Naive thymus-derived CD4-positive, alpha-beta T cell (primary cell): ENCODE data around the gene HMCN1. TPM values are rescaled to one million over a fixed set of nuclear protein-coding genes. Genes with fewer than 3 reads are reported as not detected.
A peak's percentile ranks its signal among the peaks of the same experiment; 100 is the strongest.

Experiments
- ATAC-seq: fragments of 150-1000 bp; cut with Tn5 transposase; 2 replicates; pipeline ENCODE4 v1.10.0; 2021; ENCODE audit warnings: mild to moderate bottlenecking, moderate library complexity
- CTCF ChIA-PET: fragments of 350-600 bp; sonication (Branson Sonifier 250); formaldehyde crosslinking; loops from one replicate; lab custom pipeline; 2021; ENCODE audit warnings: antibody characterized with exemption; lab: Charles Lee
- POLR2A ChIA-PET: fragments of 350-600 bp; sonication (Branson Sonifier 250); formaldehyde crosslinking; loops from one replicate; lab custom pipeline; 2021; ENCODE audit warnings: antibody characterized with exemption, inconsistent platforms; lab: Charles Lee
- DNase-seq, 9 donors: peaks; one replicate each; pipeline versions ENCODE4 v3.0.0 to v3.0.0-alpha.2; 2020 to 2022; ENCODE audit warnings: mixed read lengths in 1 of 9
- H3K27ac ChIP-seq: one replicate; pipeline ENCODE4 v1.7.0; 2013; ENCODE audit warnings: mild to moderate bottlenecking, low read depth, low read length, moderate library complexity
- H3K27me3 ChIP-seq, 2 donors: one replicate each; pipeline ENCODE4 v1.7.0; 2013; ENCODE audit warnings: low read length in 2 of 2, mild to moderate bottlenecking in 2 of 2, moderate library complexity in 2 of 2; ENCODE audit not compliant: control insufficient read depth in 2 of 2, insufficient read depth in 2 of 2
- H3K36me3 ChIP-seq, 3 experiments: 1 replicate in 2 of 3; 2 replicates in 1 of 3; pipeline ENCODE4 v1.7.0; 2013; ENCODE audit warnings: low read length in 3 of 3, mild to moderate bottlenecking in 3 of 3, moderate library complexity in 1 of 3; ENCODE audit not compliant: insufficient read depth in 3 of 3, control insufficient read depth in 2 of 3
- H3K4me1 ChIP-seq, 2 donors: one replicate each; pipeline ENCODE4 v1.7.0; 2013; ENCODE audit warnings: low read length in 2 of 2, mild to moderate bottlenecking in 2 of 2, moderate library complexity in 1 of 2; ENCODE audit not compliant: control insufficient read depth in 2 of 2, insufficient read depth in 2 of 2
- H3K4me3 ChIP-seq: 2 replicates; pipeline ENCODE4 v1.7.0; 2013; ENCODE audit warnings: mild to moderate bottlenecking, low read length
- H3K9me3 ChIP-seq, 3 experiments: 1 replicate in 2 of 3; 2 replicates in 1 of 3; pipeline ENCODE4 v1.7.0; 2013; ENCODE audit warnings: low read length in 3 of 3; ENCODE audit not compliant: control insufficient read depth in 2 of 3
- H3K27ac Mint-ChIP-seq, 9 donors: one replicate each; pipeline ENCODE4 v1.8.0; 2020 to 2022; ENCODE audit warnings: mixed read lengths in 9 of 9, mild to moderate bottlenecking in 8 of 9, moderate library complexity in 5 of 9, inconsistent platforms in 2 of 9
- H3K27me3 Mint-ChIP-seq, 5 donors: one replicate each; pipeline ENCODE4 v1.8.0; 2021 to 2022; ENCODE audit warnings: mixed read lengths in 5 of 5, mild to moderate bottlenecking in 1 of 5
- H3K36me3 Mint-ChIP-seq, 5 donors: one replicate each; pipeline ENCODE4 v1.8.0; 2020 to 2022; ENCODE audit warnings: mixed read lengths in 5 of 5, mild to moderate bottlenecking in 3 of 5, inconsistent platforms in 1 of 5
- H3K4me1 Mint-ChIP-seq, 7 donors: one replicate each; pipeline ENCODE4 v1.8.0; 2020 to 2022; ENCODE audit warnings: mixed read lengths in 7 of 7, mild to moderate bottlenecking in 3 of 7, inconsistent platforms in 1 of 7
- H3K4me3 Mint-ChIP-seq, 10 donors: one replicate each; pipeline ENCODE4 v1.8.0; 2020 to 2022; ENCODE audit warnings: mild to moderate bottlenecking in 10 of 10, mixed read lengths in 10 of 10, moderate library complexity in 6 of 10, inconsistent platforms in 2 of 10
- H3K9me3 Mint-ChIP-seq, 11 donors: one replicate each; pipeline ENCODE4 v1.8.0; 2020 to 2022; ENCODE audit warnings: mixed read lengths in 11 of 11, mild to moderate bottlenecking in 4 of 11, inconsistent platforms in 1 of 11, moderate library complexity in 1 of 11
- intact Hi-C, 2 donors: fragments of 100-400 bp; cut with micrococcal nuclease; formaldehyde crosslinking; loops; one replicate each; pipeline ENCODE4 v1.15.1; 2023
- polyA plus RNA-seq, 2 donors: library from polyadenylated mRNA; unstranded; fragments of 300-500 nt; fragmentation: Illumina TruSeq; gene quantifications; one replicate each; pipeline ENCODE4 v1.2.3, GENCODE V29; 2021
- total RNA-seq, 6 experiments: library from RNA in 5 of 6; stranded (reverse) in 5 of 6; gene quantifications; 1 replicate in 5 of 6; 2 replicates in 1 of 6; pipeline ENCODE4 v1.2.3 and lab custom pipeline; 2021 to 2026

HMCN1 gene
- total and polyA plus RNA-seq, 7 experiments from 2014 or later: under 0.01 to 0.19 (median 0.16) TPM; not detected in 3

DNA sequence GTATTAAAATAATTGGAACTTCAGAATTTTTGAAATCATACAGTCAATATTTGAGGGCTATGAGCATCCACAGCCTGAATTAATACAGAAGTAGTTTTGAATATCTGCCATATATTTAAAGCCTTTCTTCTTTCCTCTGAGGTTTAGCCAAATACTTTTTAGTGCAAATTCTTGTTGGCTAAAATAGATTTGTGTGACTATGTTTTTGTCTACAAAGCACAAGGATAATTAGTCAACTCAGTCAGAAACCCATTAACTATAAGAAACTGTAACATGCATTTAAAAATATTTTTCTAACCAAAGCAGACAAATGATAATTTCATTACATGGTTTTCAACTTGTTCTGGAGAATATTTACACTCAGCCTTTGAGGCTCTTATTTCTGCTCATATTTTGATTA lies 408.7 kb downstream of the HMCN1 start:
- H3K4me1 Mint-ChIP-seq: peaks cover 0 to 3% (median 0%) of the 10 kb centered on the region in 7 donors
- H3K27ac Mint-ChIP-seq: no peak overlapping the region
- ATAC-seq (no peak), DNase-seq (no peak)
- peaks cover 0 to 6% (median 0%) of the 10 kb centered on the region in 11 donors for H3K9me3 Mint-ChIP-seq
- ChIA-PET CTCF (no interaction called here), POLR2A (no interaction called here)
- Histone ChIP-seq H3K36me3 (no peaks in the 10 kb centered on the region), H3K4me3 (no peak overlapping the region), H3K27ac (no peak overlapping the region), H3K27me3 (no peaks in the 10 kb centered on the region), H3K4me1 (no peaks in the 10 kb centered on the region), H3K9me3 (no peaks in the 10 kb centered on the region)
- H3K36me3 Mint-ChIP-seq: no peaks in the 10 kb centered on the region
- peaks cover 0 to 15% (median 7%) of the 10 kb centered on the region in 5 donors for H3K27me3 Mint-ChIP-seq
- intact Hi-C loops: no loop called here
- no peak overlapping the region for H3K4me3 Mint-ChIP-seq

DNA sequence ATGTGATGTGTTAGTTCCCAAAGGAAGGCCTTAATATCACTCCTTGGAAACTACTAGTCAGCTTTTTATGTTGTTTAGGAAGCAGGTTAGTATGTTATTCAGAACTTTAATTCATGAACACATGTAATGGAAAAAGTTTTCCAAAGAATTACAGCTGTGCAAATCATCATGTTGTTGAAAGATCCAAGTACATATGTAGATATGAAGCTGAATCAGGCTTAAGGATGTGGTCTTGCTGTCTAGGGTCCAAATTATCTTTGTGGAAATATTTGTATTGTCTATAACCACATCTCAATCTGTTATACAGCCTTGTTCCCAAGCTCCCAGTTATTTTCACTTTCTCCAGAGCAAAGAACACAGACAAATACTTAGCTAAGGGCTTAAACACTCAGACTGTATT lies 409.3 kb downstream of the HMCN1 start:
- peaks cover 0 to 15% (median 7%) of the 10 kb centered on the region in 5 donors for H3K27me3 Mint-ChIP-seq
- H3K4me3 ChIP-seq: no peak overlapping the region
- ATAC-seq (no peak), DNase-seq (no peak)
- no peaks in the 10 kb centered on the region for H3K36me3 ChIP-seq
- CTCF ChIA-PET: no interaction called here
- H3K27ac ChIP-seq: no peak overlapping the region
- peaks cover 0 to 3% (median 0%) of the 10 kb centered on the region in 7 donors for H3K4me1 Mint-ChIP-seq
- peaks cover 0 to 6% (median 0%) of the 10 kb centered on the region in 11 donors for H3K9me3 Mint-ChIP-seq
- POLR2A ChIA-PET: no interaction called here
- no peaks in the 10 kb centered on the region for H3K9me3 ChIP-seq
- H3K27ac Mint-ChIP-seq: no peak overlapping the region
- H3K4me3 Mint-ChIP-seq: no peak overlapping the region
- no peaks in the 10 kb centered on the region for H3K27me3 ChIP-seq
- H3K4me1 ChIP-seq: no peaks in the 10 kb centered on the region
- no peaks in the 10 kb centered on the region for H3K36me3 Mint-ChIP-seq
- intact Hi-C loops: no loop called here

DNA sequence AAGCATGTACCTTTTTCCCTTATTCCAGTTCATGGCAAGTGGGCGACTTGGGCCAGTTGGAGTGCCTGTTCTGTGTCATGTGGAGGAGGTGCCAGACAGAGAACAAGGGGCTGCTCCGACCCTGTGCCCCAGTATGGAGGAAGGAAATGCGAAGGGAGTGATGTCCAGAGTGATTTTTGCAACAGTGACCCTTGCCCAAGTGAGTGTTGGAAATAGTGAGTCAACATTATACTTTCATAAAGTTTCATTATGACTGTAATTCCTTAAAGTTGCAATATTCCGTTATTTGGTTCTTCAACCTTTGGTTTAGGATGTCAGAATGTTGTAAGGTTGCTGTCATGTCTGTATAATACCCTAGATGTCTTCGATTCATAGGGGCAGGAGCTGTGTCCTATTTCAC lies 410.3 kb downstream of the HMCN1 start:
- CTCF ChIA-PET: no interaction called here
- no peaks in the 10 kb centered on the region for H3K9me3 ChIP-seq

DNA sequence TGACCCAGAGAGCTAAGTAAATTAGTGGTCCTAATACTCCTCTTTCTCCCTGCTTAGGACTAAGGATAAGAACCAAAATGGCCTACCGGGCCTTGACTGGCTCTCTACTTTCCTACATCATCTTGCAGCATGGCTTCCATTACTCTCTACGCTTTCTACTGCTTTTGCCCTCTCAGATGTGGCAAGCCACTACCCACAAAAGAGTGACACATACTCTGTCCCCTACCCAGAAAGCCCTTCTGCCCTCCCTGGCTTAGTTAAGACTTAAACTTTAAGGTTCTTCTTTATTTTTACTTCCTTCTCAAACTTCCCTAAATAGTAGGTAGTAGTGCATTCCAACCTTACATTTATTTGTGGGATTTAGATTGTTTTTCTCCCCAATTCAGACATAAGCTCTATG lies 412.8 kb downstream of the HMCN1 start:
- intact Hi-C loops: no loop called here

More for the DNA sequence above, 410.3 kb downstream of the HMCN1 start:
- no peak overlapping the region for H3K4me3 ChIP-seq
- DNase-seq (no peak), ATAC-seq (peak; percentile 40)
- H3K27me3 Mint-ChIP-seq: peaks cover 0 to 15% (median 7%) of the 10 kb centered on the region in 5 donors
- no peak overlapping the region for H3K4me3 Mint-ChIP-seq
- H3K27me3 ChIP-seq: no peaks in the 10 kb centered on the region
- no peaks in the 10 kb centered on the region for H3K4me1 ChIP-seq
- peaks cover 0 to 6% (median 0%) of the 10 kb centered on the region in 11 donors for H3K9me3 Mint-ChIP-seq
- H3K4me1 Mint-ChIP-seq: peaks cover 0 to 7% (median 0%) of the 10 kb centered on the region in 7 donors
- H3K36me3 Mint-ChIP-seq: no peaks in the 10 kb centered on the region
- H3K36me3 ChIP-seq: no peaks in the 10 kb centered on the region
- intact Hi-C loops: no loop called here
- H3K27ac ChIP-seq: no peak overlapping the region
- POLR2A ChIA-PET: no interaction called here
- no peak overlapping the region for H3K27ac Mint-ChIP-seq

DNA sequence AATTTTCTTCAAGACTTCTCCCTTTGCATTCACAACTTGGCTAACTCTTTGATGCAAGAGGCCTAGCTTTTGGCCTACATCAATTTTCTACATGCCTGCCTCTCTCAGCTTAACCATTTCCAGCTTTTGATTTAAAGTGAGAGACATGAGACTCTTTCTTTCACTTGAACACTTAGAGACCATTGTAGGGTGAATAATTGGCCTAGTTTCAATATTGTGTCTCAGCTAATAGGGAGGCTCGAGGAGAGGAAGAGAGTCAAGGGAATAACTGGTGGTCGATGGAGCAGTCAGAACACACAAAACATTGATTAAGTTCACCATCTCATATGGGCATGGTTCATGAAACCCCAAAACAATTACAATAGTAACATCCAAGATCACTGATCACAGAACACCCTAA lies 415.4 kb downstream of the HMCN1 start:
- no peak overlapping the region for H3K4me3 Mint-ChIP-seq
- peaks cover 0 to 7% (median 0%) of the 10 kb centered on the region in 7 donors for H3K4me1 Mint-ChIP-seq
- ChIA-PET CTCF (no interaction called here), POLR2A (no interaction called here)
- no peaks in the 10 kb centered on the region for H3K4me1 ChIP-seq
- no peak overlapping the region for H3K27ac Mint-ChIP-seq
- H3K27me3 Mint-ChIP-seq: peaks cover 4 to 11% (median 9%) of the 10 kb centered on the region in 5 donors
- peaks cover 0 to 2% (median 0%) of the 10 kb centered on the region in 11 donors for H3K9me3 Mint-ChIP-seq
- H3K4me3 ChIP-seq: no peak overlapping the region
- no peaks in the 10 kb centered on the region for H3K36me3 Mint-ChIP-seq
- H3K27me3 ChIP-seq: no peaks in the 10 kb centered on the region
- no peaks in the 10 kb centered on the region for H3K36me3 ChIP-seq
- H3K27ac ChIP-seq: no peak overlapping the region
- intact Hi-C loops: no loop called here
- H3K9me3 ChIP-seq: no peaks in the 10 kb centered on the region
- DNase-seq (no peak), ATAC-seq (no peak)

More for the DNA sequence above, 412.8 kb downstream of the HMCN1 start:
- ATAC-seq (peak; percentile 68), DNase-seq (no peak)
- ChIA-PET POLR2A (no interaction called here), CTCF (no interaction called here)
- no peaks in the 10 kb centered on the region for H3K36me3 ChIP-seq
- no peak overlapping the region for H3K27ac Mint-ChIP-seq
- no peaks in the 10 kb centered on the region for H3K27me3 ChIP-seq
- H3K4me3 ChIP-seq: no peak overlapping the region
- no peaks in the 10 kb centered on the region for H3K9me3 ChIP-seq
- H3K4me3 Mint-ChIP-seq: no peak overlapping the region
- H3K4me1 Mint-ChIP-seq: peaks cover 0 to 7% (median 0%) of the 10 kb centered on the region in 7 donors
- no peaks in the 10 kb centered on the region for H3K36me3 Mint-ChIP-seq
- peaks cover 0 to 6% (median 0%) of the 10 kb centered on the region in 11 donors for H3K9me3 Mint-ChIP-seq
- H3K4me1 ChIP-seq: no peaks in the 10 kb centered on the region
- H3K27ac ChIP-seq: no peak overlapping the region
- H3K27me3 Mint-ChIP-seq: peaks cover 0 to 15% (median 7%) of the 10 kb centered on the region in 5 donors

DNA sequence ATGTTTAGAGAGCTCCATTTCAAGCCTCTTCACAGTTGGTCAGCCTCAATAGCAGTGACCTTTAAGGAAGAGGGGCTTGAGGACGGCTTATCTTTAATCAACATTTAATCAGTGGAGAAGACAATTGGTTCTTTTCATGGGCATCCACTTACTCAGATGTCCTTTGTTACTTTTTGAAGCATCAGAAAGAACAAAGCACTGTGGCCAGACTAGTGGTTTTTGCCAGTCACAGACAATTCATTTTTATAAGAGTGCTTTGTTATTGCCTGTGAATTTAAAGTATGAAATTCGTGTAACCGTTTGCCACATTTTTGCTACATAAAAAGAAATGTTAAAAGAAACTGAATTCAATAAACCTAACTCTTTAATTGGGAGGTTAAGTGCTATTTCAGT lies 418.0 kb downstream of the HMCN1 start:
- Histone ChIP-seq H3K9me3 (no peaks in the 10 kb centered on the region), H3K36me3 (no peaks in the 10 kb centered on the region), H3K27me3 (no peaks in the 10 kb centered on the region), H3K4me1 (no peaks in the 10 kb centered on the region), H3K4me3 (no peak overlapping the region), H3K27ac (no peak overlapping the region)
- no peaks in the 10 kb centered on the region for H3K36me3 Mint-ChIP-seq
- ATAC-seq (no peak), DNase-seq (no peak)
- peaks cover 0 to 4% (median 0%) of the 10 kb centered on the region in 7 donors for H3K4me1 Mint-ChIP-seq
- peaks cover 4 to 13% (median 8%) of the 10 kb centered on the region in 5 donors for H3K27me3 Mint-ChIP-seq
- intact Hi-C loops: no loop called here
- H3K4me3 Mint-ChIP-seq: no peak overlapping the region
- POLR2A ChIA-PET: no interaction called here
- H3K27ac Mint-ChIP-seq: no peak overlapping the region
- CTCF ChIA-PET: no interaction called here
- H3K9me3 Mint-ChIP-seq: no peaks in the 10 kb centered on the region

DNA sequence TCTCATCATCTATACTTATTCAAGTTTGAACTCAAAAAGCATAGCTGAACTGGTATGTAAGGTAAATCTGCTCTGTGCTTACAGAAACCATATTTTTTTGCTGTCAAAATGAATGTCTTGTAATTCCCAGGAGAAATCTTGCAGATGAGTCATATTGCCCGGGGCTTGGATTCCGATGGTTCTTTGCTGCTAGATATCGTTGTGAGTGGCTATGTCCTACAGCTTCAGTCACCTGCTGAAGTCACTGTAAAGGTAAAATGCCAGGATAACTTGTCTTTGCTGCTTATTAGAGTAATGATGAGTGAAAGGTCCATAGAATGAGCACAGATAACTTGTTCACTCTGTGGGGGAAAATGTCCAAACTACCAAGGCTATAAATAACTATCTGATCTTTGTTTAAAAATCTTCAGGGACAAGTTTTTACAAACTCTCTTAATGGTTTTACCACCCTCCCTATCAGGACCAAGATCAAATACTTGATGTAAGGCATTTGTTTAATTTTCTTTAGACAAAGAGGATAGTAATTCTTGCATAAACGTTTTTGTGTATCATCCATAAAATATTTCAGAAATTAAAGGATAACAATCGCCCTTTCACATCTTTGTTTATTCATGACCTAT lies 418.5 kb downstream of the HMCN1 start:
- POLR2A ChIA-PET: no interaction called here
- no peaks in the 10 kb centered on the region for H3K36me3 ChIP-seq
- Mint-ChIP-seq H3K36me3 (no peaks in the 10 kb centered on the region), H3K27me3 (peaks cover 4 to 13% (median 8%) of the 10 kb centered on the region in 5 donors), H3K27ac (no peak overlapping the region), H3K4me3 (no peak overlapping the region), H3K4me1 (peaks cover 0 to 4% (median 0%) of the 10 kb centered on the region in 7 donors), H3K9me3 (no peaks in the 10 kb centered on the region)
- no peaks in the 10 kb centered on the region for H3K9me3 ChIP-seq
- no peak overlapping the region for H3K27ac ChIP-seq
- H3K27me3 ChIP-seq: no peaks in the 10 kb centered on the region
- H3K4me1 ChIP-seq: no peaks in the 10 kb centered on the region
- CTCF ChIA-PET: no interaction called here
- DNase-seq (no peak), ATAC-seq (no peak)
- no peak overlapping the region for H3K4me3 ChIP-seq
- intact Hi-C loops: no loop called here
